Esophagus muscularis mucosa (tissue), 4 donors: ENCODE results near the gene STK24. TPM values are rescaled to one million over a fixed set of nuclear protein-coding genes. Genes with fewer than 3 reads are reported as not detected.
A peak's percentile ranks its signal among the peaks of the same experiment; 100 is the strongest.

Experiments
- DNase-seq: peaks from one replicate; pipeline ENCODE4 v3.0.0-alpha.2; 2017; ENCODE audit errors: extremely low spot score
- H3K27ac ChIP-seq, 4 donors: fragments of 200-600 bp; sonication (generic); replicated peaks in 1 of 4; 1 replicate in 3 of 4; 2 replicates in 1 of 4; pipeline ENCODE4 v1.5.1; 2016 to 2019; ENCODE audit warnings: mild to moderate bottlenecking in 1 of 4
- H3K27me3 ChIP-seq, 4 donors: fragments of 200-600 bp; sonication (generic); one replicate each; pipeline versions ENCODE4 v1.5.1 to v1.6.0; 2016 to 2019
- H3K36me3 ChIP-seq, 4 donors: fragments of 200-600 bp; sonication (generic); one replicate each; pipeline ENCODE4 v1.5.1; 2016 to 2019
- H3K4me1 ChIP-seq, 4 donors: fragments of 200-600 bp; sonication (generic); one replicate each; pipeline ENCODE4 v1.5.1; 2016 to 2019
- H3K4me3 ChIP-seq, 4 donors: fragments of 200-600 bp; sonication (generic); 1 replicate in 2 of 4; 2 replicates in 2 of 4; pipeline ENCODE4 v1.5.1; 2016 to 2019; ENCODE audit warnings: mild to moderate bottlenecking in 4 of 4, moderate library complexity in 1 of 4
- H3K9me3 ChIP-seq, 4 donors: fragments of 200-600 bp; sonication (generic); 1 replicate in 3 of 4; 2 replicates in 1 of 4; pipeline ENCODE4 v1.5.1; 2016 to 2019
- CTCF ChIP-seq, 3 experiments: fragments of 200-600 bp in 2 of 3; fragments of 450-650 bp in 1 of 3; sonication (generic) in 2 of 3; IDR thresholded peaks; one replicate each; pipeline ENCODE4 v1.5.1; 2017 to 2019; ENCODE audit warnings: antibody characterized with exemption in 3 of 3, mild to moderate bottlenecking in 2 of 3, moderate library complexity in 1 of 3
- EP300 ChIP-seq: sonication (generic); formaldehyde crosslinking; IDR thresholded peaks from one replicate; pipeline ENCODE4 v1.6.1; 2017; ENCODE audit warnings: antibody characterized with exemption
- POLR2A ChIP-seq: fragments of 450-650 bp; IDR thresholded peaks from one replicate; pipeline ENCODE4 v1.6.1; 2017; ENCODE audit warnings: antibody characterized with exemption, moderate library complexity, mild to moderate bottlenecking, low read depth
- POLR2AphosphoS5 ChIP-seq, 2 donors: sonication (generic); formaldehyde crosslinking; IDR thresholded peaks; one replicate each; pipeline ENCODE4 v1.6.1; 2017; ENCODE audit warnings: antibody characterized with exemption in 2 of 2
- WGBS: methylation state at CpG from one replicate; pipeline ENCODE4 v1.1.5; 2018; 5-methylcytosine and 5-hydroxymethylcytosine counted together
- intact Hi-C: fragments of 100-400 bp; cut with DNase I; formaldehyde crosslinking; loops from one replicate; pipeline ENCODE4 v1.15.1; 2023
- total RNA-seq, 4 donors: library from RNA; depleted of rRNA; stranded (reverse); fragments of >200 nt; gene quantifications; one replicate each; pipeline versions ENCODE4 v1.1.0 to v1.2.1, GENCODE V29; 2016

The STK24 gene
- total RNA-seq, 4 donors from 2014 or later: 61.9 to 108 (median 96.7) TPM

- peaks cover 82 to 93% (median 86%) of the 10 kb centered on the region in 4 donors for H3K4me1 ChIP-seq
- intact Hi-C loops: no loop called here
- no peaks in the 10 kb centered on the region for H3K27me3 ChIP-seq
- no peaks in the 10 kb centered on the region for H3K36me3 ChIP-seq
- no peaks in the 10 kb centered on the region for H3K9me3 ChIP-seq
- TF ChIP-seq EP300 (no peak), POLR2A (no peak), CTCF (IDR thresholded peaks at IDR 0.05) (no peak), POLR2AphosphoS5 (IDR thresholded peaks at IDR 0.05) (no peak)
- peak overlapping the region; percentile 59 to 67 (median 64) for H3K27ac ChIP-seq
- no peak for DNase-seq
- H3K4me3 ChIP-seq: no peak overlapping the region
- WGBS: 65% methylated on average over 12 of the region's 12 CpGs
Measured at GRCh38 chr13:98506322-98506721, 70.6 kb downstream of the STK24 start.

GRCh38 chr13:98505217-98505616 lies 71.7 kb downstream of the STK24 start:
- Histone ChIP-seq H3K4me1 (peaks cover 83 to 99% (median 89%) of the 10 kb centered on the region in 4 donors), H3K36me3 (no peaks in the 10 kb centered on the region), H3K27me3 (no peaks in the 10 kb centered on the region), H3K4me3 (no peak overlapping the region), H3K9me3 (no peaks in the 10 kb centered on the region), H3K27ac (peak overlapping the region in 2 of 4 donors; percentile 11 to 80)
- no peak for DNase-seq
- intact Hi-C loops: no loop called here
- 94% methylated on average over 2 of the region's 2 CpGs for WGBS
- no peak for TF ChIP-seq POLR2AphosphoS5 (IDR thresholded peaks at IDR 0.05)
- no peak for TF ChIP-seq CTCF (IDR thresholded peaks at IDR 0.05)
- TF ChIP-seq EP300: no peak
- no peak for TF ChIP-seq POLR2A

GRCh38 chr13:98504371-98504963 lies 72.4 kb downstream of the STK24 start:
- Histone ChIP-seq H3K27me3 (no peaks in the 10 kb centered on the region), H3K36me3 (peaks cover 0 to 3% (median 0%) of the 10 kb centered on the region in 4 donors), H3K9me3 (no peaks in the 10 kb centered on the region), H3K27ac (peak overlapping the region; percentile 65 to 80 (median 74)), H3K4me3 (no peak overlapping the region), H3K4me1 (peaks cover 80 to 99% (median 87%) of the 10 kb centered on the region in 4 donors)
- no peak for DNase-seq
- intact Hi-C loops: no loop called here
- 74% methylated on average over 11 of the region's 12 CpGs for WGBS
- no peak for TF ChIP-seq POLR2A
- no peak for TF ChIP-seq POLR2AphosphoS5 (IDR thresholded peaks at IDR 0.05)
- no peak for TF ChIP-seq EP300
- no peak for TF ChIP-seq CTCF (IDR thresholded peaks at IDR 0.05)

GRCh38 chr13:98504029-98504351 lies 72.9 kb downstream of the STK24 start:
- Histone ChIP-seq H3K36me3 (peaks cover 0 to 4% (median 0%) of the 10 kb centered on the region in 4 donors), H3K4me1 (peaks cover 76 to 97% (median 83%) of the 10 kb centered on the region in 4 donors), H3K27me3 (no peaks in the 10 kb centered on the region), H3K4me3 (peak overlapping the region in 3 of 4 donors; percentile 17 to 29 (median 28)), H3K27ac (peak overlapping the region; percentile 65 to 80 (median 74)), H3K9me3 (no peaks in the 10 kb centered on the region)
- intact Hi-C loops: no loop called here
- no peak for DNase-seq
- 33% methylated on average over 1 of the region's 1 CpG for WGBS
- TF ChIP-seq POLR2A (no peak), CTCF (IDR thresholded peaks at IDR 0.05) (no peak), EP300 (no peak), POLR2AphosphoS5 (IDR thresholded peaks at IDR 0.05) (no peak)
